Stimulated activated naive CD8-positive, alpha-beta T cell treated with anti-CD3 and anti-CD28 coated beads, Interleukin-15, amount 100 ng/mL, for 72 hours (primary cell): ENCODE results near the gene FOSB.
A peak's percentile ranks its signal among the peaks of the same experiment; 100 is the strongest.
"Not testable (repeated sequence)": the region's sequence is repeated elsewhere in the genome, so short reads cannot be mapped to it uniquely, and the experiment has no call there.

Experiments used
- ATAC-seq: fragments of 150-1000 bp; cut with Tn5 transposase; 2 replicates; pipeline ENCODE4 v1.10.0; 2021; ENCODE audit warnings: mild to moderate bottlenecking, moderate library complexity
- DNase-seq, 2 donors: peaks; one replicate each; pipeline ENCODE4 v3.0.0; 2021 to 2022
- H3K27ac Mint-ChIP-seq, 2 donors: one replicate each; pipeline ENCODE4 v1.8.0; 2022; ENCODE audit warnings: mild to moderate bottlenecking in 2 of 2, mixed read lengths in 2 of 2, moderate library complexity in 2 of 2
- H3K27me3 Mint-ChIP-seq: one replicate; pipeline ENCODE4 v1.8.0; 2022; ENCODE audit warnings: mixed read lengths
- H3K4me1 Mint-ChIP-seq: one replicate; pipeline ENCODE4 v1.8.0; 2022; ENCODE audit warnings: mild to moderate bottlenecking, mixed read lengths
- H3K4me3 Mint-ChIP-seq, 2 donors: one replicate each; pipeline ENCODE4 v1.8.0; 2022; ENCODE audit warnings: mild to moderate bottlenecking in 2 of 2, mixed read lengths in 2 of 2, moderate library complexity in 1 of 2
- H3K9me3 Mint-ChIP-seq, 2 donors: one replicate each; pipeline ENCODE4 v1.8.0; 2022; ENCODE audit warnings: mixed read lengths in 2 of 2

Gene FOSB

GRCh38 chr19:45510352-45510751 is 42.6 kb downstream of the FOSB start:
- H3K27ac Mint-ChIP-seq, DNase-seq, H3K27me3 Mint-ChIP-seq, ATAC-seq, H3K9me3 Mint-ChIP-seq: not testable (repeated sequence)
- H3K4me3 Mint-ChIP-seq = peak overlapping the region; percentile 88 to 96
- peaks cover 72% of the 10 kb centered on the region for H3K4me1 Mint-ChIP-seq

- H3K9me3 Mint-ChIP-seq = no peaks in the 10 kb centered on the region
- H3K4me3 Mint-ChIP-seq = peak overlapping the region; percentile 24 to 35
- DNase-seq (no peak), ATAC-seq (no peak)
- peak overlapping the region in 1 of 2 donors; percentile 25 for H3K27ac Mint-ChIP-seq
- H3K27me3 Mint-ChIP-seq = no peaks in the 10 kb centered on the region
- peaks cover 72% of the 10 kb centered on the region for H3K4me1 Mint-ChIP-seq
Observed at GRCh38 chr19:45511074-45511473, 43.3 kb downstream of the FOSB start.

GRCh38 chr19:45512881-45513483 is 45.2 kb downstream of the FOSB start:
- Mint-ChIP-seq H3K27me3 (no peaks in the 10 kb centered on the region), H3K4me1 (peaks cover 77% of the 10 kb centered on the region), H3K4me3 (peak overlapping the region in 1 of 2 donors; percentile 39), H3K9me3 (no peaks in the 10 kb centered on the region), H3K27ac (peak overlapping the region in 1 of 2 donors; percentile 89)
- DNase-seq = no peak
- ATAC-seq = no peak

GRCh38 chr19:45514376-45515051 is 46.7 kb downstream of the FOSB start:
- Mint-ChIP-seq H3K4me1 (peaks cover 69% of the 10 kb centered on the region), H3K4me3 (peak overlapping the region; percentile 54 to 77), H3K9me3 (no peaks in the 10 kb centered on the region), H3K27me3 (no peaks in the 10 kb centered on the region), H3K27ac (peak overlapping the region; percentile 82 to 91)
- DNase-seq (no peak), ATAC-seq (peak; percentile 61)

- Mint-ChIP-seq H3K4me3 (peak overlapping the region; percentile 50 to 54), H3K9me3 (no peaks in the 10 kb centered on the region), H3K27ac (peak overlapping the region; percentile 75 to 91), H3K4me1 (peaks cover 62% of the 10 kb centered on the region), H3K27me3 (no peaks in the 10 kb centered on the region)
- no peak for DNase-seq
- ATAC-seq = peak; percentile 63
Observed at GRCh38 chr19:45515081-45515624, 47.4 kb downstream of the FOSB start.

- ATAC-seq (no peak), DNase-seq (no peak)
- H3K9me3 Mint-ChIP-seq = no peaks in the 10 kb centered on the region
- H3K27ac Mint-ChIP-seq = peak overlapping the region in 1 of 2 donors; percentile 75
- peak overlapping the region in 1 of 2 donors; percentile 50 for H3K4me3 Mint-ChIP-seq
- peaks cover 55% of the 10 kb centered on the region for H3K4me1 Mint-ChIP-seq
- no peaks in the 10 kb centered on the region for H3K27me3 Mint-ChIP-seq
Observed at GRCh38 chr19:45515807-45516401, 48.1 kb downstream of the FOSB start.

- Mint-ChIP-seq H3K4me1 (peaks cover 49% of the 10 kb centered on the region), H3K4me3 (no peak overlapping the region)
- no peak for ATAC-seq
Observed at GRCh38 chr19:45517238-45517637, 49.4 kb downstream of the FOSB start.

GRCh38 chr19:45517641-45518468 is 50.1 kb downstream of the FOSB start:
- Mint-ChIP-seq H3K4me1 (peaks cover 44% of the 10 kb centered on the region), H3K27ac (no peak overlapping the region), H3K4me3 (no peak overlapping the region), H3K27me3 (no peaks in the 10 kb centered on the region), H3K9me3 (no peaks in the 10 kb centered on the region)
- DNase-seq (no peak), ATAC-seq (no peak)

More at GRCh38 chr19:45517238-45517637, 49.4 kb downstream of the FOSB start:
- H3K9me3 Mint-ChIP-seq = no peaks in the 10 kb centered on the region
- DNase-seq = no peak
- no peaks in the 10 kb centered on the region for H3K27me3 Mint-ChIP-seq
- no peak overlapping the region for H3K27ac Mint-ChIP-seq

- DNase-seq = no peak
- Mint-ChIP-seq H3K9me3 (no peaks in the 10 kb centered on the region), H3K27ac (no peak overlapping the region), H3K4me1 (peaks cover 42% of the 10 kb centered on the region), H3K4me3 (no peak overlapping the region), H3K27me3 (no peaks in the 10 kb centered on the region)
- ATAC-seq = no peak
Observed at GRCh38 chr19:45518469-45518826, 50.7 kb downstream of the FOSB start.

GRCh38 chr19:45522010-45522941 is 54.5 kb downstream of the FOSB start:
- Mint-ChIP-seq H3K4me1 (peaks cover 27% of the 10 kb centered on the region), H3K27ac (peak overlapping the region in 1 of 2 donors; percentile 59), H3K27me3 (no peaks in the 10 kb centered on the region), H3K4me3 (no peak overlapping the region), H3K9me3 (no peaks in the 10 kb centered on the region)
- DNase-seq (no peak), ATAC-seq (no peak)

- Mint-ChIP-seq H3K4me1 (peaks cover 40% of the 10 kb centered on the region), H3K27ac (peak overlapping the region in 1 of 2 donors; percentile 25), H3K27me3 (no peaks in the 10 kb centered on the region), H3K4me3 (no peak overlapping the region), H3K9me3 (no peaks in the 10 kb centered on the region)
- ATAC-seq (peak; percentile 94), DNase-seq (peak; percentile 76 to 81)
Observed at GRCh38 chr19:45523642-45524256, 56.0 kb downstream of the FOSB start.

GRCh38 chr19:45524575-45525129 is 56.9 kb downstream of the FOSB start:
- ATAC-seq = no peak
- Mint-ChIP-seq H3K4me3 (no peak overlapping the region), H3K9me3 (no peaks in the 10 kb centered on the region), H3K4me1 (peaks cover 47% of the 10 kb centered on the region), H3K27me3 (no peaks in the 10 kb centered on the region), H3K27ac (no peak overlapping the region)
- DNase-seq = no peak
